ENCODE results near the gene STX16. TPM values are rescaled to one million over a fixed set of nuclear protein-coding genes. Genes with fewer than 3 reads are reported as not detected.

Gene STX16
- total RNA-seq, 1 experiment from 2014 or later: 41.9 TPM

GRCh38 chr20:58654337-58654736 lies 3.3 kb downstream of the STX16 start:
- peaks cover 9% of the 10 kb centered on the region for H3K36me3 ChIP-seq (ENCODE audit: control insufficient read depth, insufficient read depth, low read length)
- H3K4me3 ChIP-seq (ENCODE audit: low read depth in 2 of 2, low read length in 2 of 2): no peak overlapping the region; a peak in 1 of 4 replicates
- TF ChIP-seq CTCF (IDR thresholded peaks at IDR 0.05) (no peak), SIN3A (IDR thresholded peaks at IDR 0.05; ENCODE audit: borderline replicate concordance, insufficient read depth, low read depth, low read length) (no peak), REST (IDR thresholded peaks at IDR 0.05; ENCODE audit: insufficient read depth in 1 of 2, low read depth in 2 of 2, low read length in 1 of 2) (no peak), TCF7L2 (IDR thresholded peaks at IDR 0.05; ENCODE audit: low read depth, low read length) (no peak), POLR2AphosphoS5 (IDR thresholded peaks at IDR 0.05; ENCODE audit: low read depth, low read length) (no peak)
- no peaks in the 10 kb centered on the region for H3K9me3 ChIP-seq (ENCODE audit: control insufficient read depth, insufficient read depth, low read depth, low read length)
- in situ Hi-C loops (cut with HindIII; ENCODE audit: low pct_unique_long_range_greater_than_20kb, low sequenced_read_pairs) (no loop called here), intact Hi-C loops (cut with micrococcal nuclease; ENCODE audit: unreplicated experiment) (no loop called here)
- no peak overlapping the region; the same call in 1 of the 2 replicates for H3K27ac ChIP-seq (ENCODE audit: low read length)
- CTCF ChIA-PET: interaction anchor here (0.7 kb wide), 1 partner anchor 755 kb away, joined by 6 read pairs; no protein-coding TSS in a partner anchor
- peaks cover 33% of the 10 kb centered on the region for H3K4me1 ChIP-seq (ENCODE audit: control insufficient read depth, insufficient read depth, low read length)
- H3K27me3 ChIP-seq (ENCODE audit: control insufficient read depth, insufficient read depth, low read length): no peaks in the 10 kb centered on the region
- no peak for ATAC-seq
- POLR2A ChIA-PET: no interaction called here
- DNase-seq (ENCODE audit: low read depth, low spot score): no peak
- no TSS peak for BruUV-seq (replicated peaks)

- peak overlapping the region; percentile 25; the same call in 1 of the 2 replicates for H3K27ac ChIP-seq (ENCODE audit: low read length)
- H3K36me3 ChIP-seq (ENCODE audit: control insufficient read depth, insufficient read depth, low read length): peaks cover 9% of the 10 kb centered on the region
- H3K4me3 ChIP-seq (ENCODE audit: low read depth in 2 of 2, low read length in 2 of 2): no peak overlapping the region
- ChIA-PET POLR2A (interaction anchor here (0.6 kb wide), 1 partner anchor 221 kb away, joined by 4 read pairs; no protein-coding TSS in a partner anchor), CTCF (no interaction called here)
- in situ Hi-C loops (cut with HindIII; ENCODE audit: low pct_unique_long_range_greater_than_20kb, low sequenced_read_pairs): no loop called here
- ATAC-seq: no peak
- no peaks in the 10 kb centered on the region for H3K9me3 ChIP-seq (ENCODE audit: control insufficient read depth, insufficient read depth, low read depth, low read length)
- no TSS peak for BruUV-seq (replicated peaks)
- intact Hi-C loops (cut with micrococcal nuclease; ENCODE audit: unreplicated experiment): no loop called here
- DNase-seq (ENCODE audit: low read depth, low spot score): no peak
- no peak for TF ChIP-seq REST (IDR thresholded peaks at IDR 0.05; ENCODE audit: insufficient read depth in 1 of 2, low read depth in 2 of 2, low read length in 1 of 2)
- TF ChIP-seq CTCF (IDR thresholded peaks at IDR 0.05): no peak
- TF ChIP-seq SIN3A (IDR thresholded peaks at IDR 0.05; ENCODE audit: borderline replicate concordance, insufficient read depth, low read depth, low read length): no peak
- TF ChIP-seq POLR2AphosphoS5 (IDR thresholded peaks at IDR 0.05; ENCODE audit: low read depth, low read length): no peak
- TF ChIP-seq TCF7L2 (IDR thresholded peaks at IDR 0.05; ENCODE audit: low read depth, low read length): no peak
- H3K4me1 ChIP-seq (ENCODE audit: control insufficient read depth, insufficient read depth, low read length): peaks cover 31% of the 10 kb centered on the region
- H3K27me3 ChIP-seq (ENCODE audit: control insufficient read depth, insufficient read depth, low read length): no peaks in the 10 kb centered on the region
Observed at GRCh38 chr20:58655328-58656107, 4.4 kb downstream of the STX16 start.
